GM12865 (cell line): Measurements from ENCODE around the gene FYB2.

Experiments
- DNase-seq: peaks from one replicate; pipeline ENCODE4 v3.0.0; 2010; ENCODE audit warnings: low read depth
- H3K4me3 ChIP-seq: 2 replicates; pipeline ENCODE4 v1.5.1; 2011; ENCODE audit warnings: mild to moderate bottlenecking, low read depth, low read length, control low read depth
- CTCF ChIP-seq: IDR thresholded peaks from 2 replicates; pipeline ENCODE4 v1.5.1; 2011; ENCODE audit warnings: low read length, control low read depth, low read depth, inconsistent platforms; ENCODE audit not compliant: insufficient read depth; ENCODE audit errors: missing control alignments

FYB2 gene

GRCh38 chr1:56671085-56671484 lies 148.1 kb downstream of the FYB2 start:
- TF ChIP-seq CTCF: no peak

GRCh38 chr1:56670350-56670749 lies 148.9 kb downstream of the FYB2 start:
- TF ChIP-seq CTCF: no peak
- DNase-seq: no peak
- H3K4me3 ChIP-seq: no peak overlapping the region

More at GRCh38 chr1:56671085-56671484, 148.1 kb downstream of the FYB2 start:
- H3K4me3 ChIP-seq: no peak overlapping the region
- no peak for DNase-seq
